Lower lobe of right lung (tissue), 2 donors: Measurements from ENCODE around the gene NFE2. TPM values are rescaled to one million over a fixed set of nuclear protein-coding genes. Genes with fewer than 3 reads are reported as not detected.
A peak's percentile ranks its signal among the peaks of the same experiment; 100 is the strongest.
"Not testable (repeated sequence)": the region's sequence is repeated elsewhere in the genome, so short reads cannot be mapped to it uniquely, and the experiment has no call there.

Experiments used
- ATAC-seq, 2 donors: fragments of 200-7000 bp; cut with Tn5 transposase; one replicate each; pipeline ENCODE4 v1.9.1; 2020 to 2022; ENCODE audit warnings: mild to moderate bottlenecking in 2 of 2, moderate library complexity in 2 of 2
- DNase-seq: peaks from one replicate; pipeline ENCODE4 v3.0.0-alpha.2; 2020
- H3K27ac ChIP-seq: fragments of 200-600 bp; one replicate; pipeline ENCODE4 v1.8.0; 2022
- H3K27me3 ChIP-seq: fragments of 200-600 bp; one replicate; pipeline ENCODE4 v1.8.0; 2022; ENCODE audit warnings: low read depth
- H3K36me3 ChIP-seq: fragments of 200-600 bp; one replicate; pipeline ENCODE4 v1.8.0; 2022; ENCODE audit warnings: mild to moderate bottlenecking
- H3K4me1 ChIP-seq: fragments of 200-600 bp; one replicate; pipeline ENCODE4 v1.8.0; 2022
- H3K4me3 ChIP-seq: fragments of 200-600 bp; one replicate; pipeline ENCODE4 v1.8.0; 2022; ENCODE audit warnings: mild to moderate bottlenecking
- H3K9me3 ChIP-seq: fragments of 200-600 bp; one replicate; pipeline ENCODE4 v1.8.0; 2022
- CTCF ChIP-seq: fragments of 200-600 bp; IDR thresholded peaks from one replicate; pipeline ENCODE4 v1.8.0; 2022; ENCODE audit warnings: antibody characterized with exemption, mild to moderate bottlenecking
- intact Hi-C: fragments of 100-400 bp; cut with DNase I; formaldehyde crosslinking; loops from one replicate; pipeline ENCODE4 v1.11.0; 2022
- total RNA-seq: library from RNA; stranded (reverse); fragmentation: NEBNext Ultra II Directional; extraction: Animal tissue kit (Norgen Biotek cat#: 25700); gene quantifications from one replicate; pipeline ENCODE4 v1.2.1, GENCODE V29; 2021
- donor health status: DM: no; HTN: yes; CAD: no; lungs with severe emphysema.

NFE2 gene
- total RNA-seq, 1 donor from 2014 or later = 13.5 TPM

- no peak for ATAC-seq
- peak overlapping the region; percentile 10 for H3K27ac ChIP-seq
- H3K36me3 ChIP-seq = peaks cover 16% of the 10 kb centered on the region
- DNase-seq = no peak
- peaks cover 71% of the 10 kb centered on the region for H3K4me1 ChIP-seq
- intact Hi-C loops = no loop called here
- TF ChIP-seq CTCF = no peak
- no peaks in the 10 kb centered on the region for H3K27me3 ChIP-seq
- no peak overlapping the region for H3K4me3 ChIP-seq
- no peaks in the 10 kb centered on the region for H3K9me3 ChIP-seq
Measured at GRCh38 chr12:54330442-54330841, 29.6 kb upstream of the NFE2 start.

GRCh38 chr12:54329759-54330158, 28.9 kb upstream of the NFE2 start:
- ATAC-seq (no peak), DNase-seq (no peak)
- Histone ChIP-seq H3K36me3 (peaks cover 16% of the 10 kb centered on the region), H3K27ac (no peak overlapping the region), H3K4me3 (no peak overlapping the region), H3K9me3 (no peaks in the 10 kb centered on the region), H3K27me3 (no peaks in the 10 kb centered on the region), H3K4me1 (peaks cover 71% of the 10 kb centered on the region)
- TF ChIP-seq CTCF = no peak
- intact Hi-C loops = no loop called here

DNA sequence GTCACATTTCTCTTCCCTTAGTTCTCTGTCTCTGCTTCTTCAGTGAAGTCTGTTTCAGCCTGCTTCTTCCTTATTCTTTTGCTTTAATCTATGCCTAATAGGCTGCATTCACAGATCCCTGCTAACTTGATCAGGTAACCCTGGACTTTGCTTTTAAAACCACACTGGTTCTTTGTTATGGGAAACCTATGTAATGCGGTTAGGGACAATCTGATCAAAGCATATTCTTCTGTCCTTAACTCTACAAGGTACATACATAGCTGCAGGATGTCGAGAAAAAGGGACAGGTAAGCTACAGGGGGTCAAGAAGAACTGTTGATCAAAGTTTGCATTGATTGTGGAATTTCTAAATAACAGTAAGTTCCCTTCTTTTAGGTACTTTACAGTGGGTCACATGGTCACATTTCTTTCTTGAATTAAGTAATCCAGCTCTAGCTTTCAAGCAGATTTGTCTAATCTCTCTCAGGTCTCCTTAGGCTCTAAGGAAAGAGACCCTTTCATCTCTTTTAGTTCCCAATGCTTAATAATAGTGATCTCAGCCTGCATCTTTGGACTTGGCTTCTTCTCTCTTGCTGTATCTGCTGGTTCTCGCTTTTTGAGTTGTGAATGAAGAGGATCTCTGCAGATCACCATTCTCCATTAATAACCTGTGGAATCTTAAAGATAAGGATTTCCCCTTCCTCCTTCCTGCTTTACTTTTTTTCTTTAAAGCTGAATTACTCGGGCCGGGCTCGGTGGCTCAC, 28.0 kb upstream of the NFE2 start:
- Histone ChIP-seq H3K4me1 (peaks cover 76% of the 10 kb centered on the region), H3K36me3 (peaks cover 16% of the 10 kb centered on the region), H3K9me3 (no peaks in the 10 kb centered on the region), H3K27ac (peak overlapping the region; percentile 20), H3K4me3 (no peak overlapping the region), H3K27me3 (no peaks in the 10 kb centered on the region)
- intact Hi-C loops = no loop called here
- ATAC-seq (no peak), DNase-seq (no peak)
- TF ChIP-seq CTCF = no peak

DNA sequence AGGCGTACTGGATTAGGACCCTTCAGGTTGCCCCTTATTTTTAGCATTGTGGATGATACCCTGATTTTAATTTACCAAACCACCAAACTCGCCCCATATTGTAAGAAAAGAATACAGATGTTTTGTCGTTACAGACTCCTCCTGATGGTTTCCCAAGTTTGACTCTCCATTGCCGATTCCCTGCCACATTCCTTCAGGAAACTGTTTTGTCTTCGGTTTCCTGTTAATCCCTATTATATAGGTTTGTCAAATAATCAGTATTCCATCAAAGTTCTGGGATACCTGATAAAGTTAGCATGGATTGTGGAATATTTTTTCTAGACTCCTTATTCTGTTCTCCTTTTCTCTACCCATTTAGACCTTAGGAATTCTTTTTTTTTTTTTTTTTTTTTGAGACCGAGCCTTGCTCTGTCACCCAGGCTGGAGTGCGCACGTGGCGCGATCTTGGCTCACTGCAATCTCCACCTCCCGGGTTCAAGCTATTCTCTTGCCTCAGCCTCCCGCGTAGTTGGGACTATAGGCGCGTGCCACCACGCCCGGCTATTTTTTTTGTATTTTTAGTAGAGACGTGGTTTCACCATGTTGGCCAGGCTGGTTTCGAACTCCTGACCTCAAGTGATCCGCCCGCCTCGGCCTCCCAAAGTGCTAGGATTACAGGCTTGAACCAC, 24.8 kb upstream of the NFE2 start:
- H3K9me3 ChIP-seq, H3K27me3 ChIP-seq, intact Hi-C loops, ATAC-seq, DNase-seq: not testable (repeated sequence)
- Histone ChIP-seq H3K4me1 (peaks cover 53% of the 10 kb centered on the region), H3K4me3 (peak overlapping the region; percentile 85), H3K36me3 (peaks cover 12% of the 10 kb centered on the region), H3K27ac (peak overlapping the region; percentile 91)

GRCh38 chr12:54324617-54325441, 24.0 kb upstream of the NFE2 start, which contains the start of gene COPZ1:
COPZ1 (plus strand) TSS chr12:54325131; CDS start chr12:54325164, 33 bp downstream.
- Histone ChIP-seq H3K9me3 (no peaks in the 10 kb centered on the region), H3K4me1 (peaks cover 46% of the 10 kb centered on the region), H3K27me3 (no peaks in the 10 kb centered on the region), H3K36me3 (peaks cover 10% of the 10 kb centered on the region), H3K27ac (peak within 1 kb of the TSS; percentile 91), H3K4me3 (peak within 1 kb of the TSS; percentile 85)
- ATAC-seq (peak; percentile 98 to 99), DNase-seq (peak; percentile 95)
- intact Hi-C loops = no loop called here
- TF ChIP-seq CTCF = peak; percentile 76
